Measurements from ENCODE around the gene ZNF775.
A peak's percentile ranks its signal among the peaks of the same experiment; 100 is the strongest.

Gene ZNF775

GRCh38 chr7:150401424-150401790 is 22.3 kb downstream of the ZNF775 start:
- DNase-seq (ENCODE audit: low spot score): no peak

- DNase-seq (ENCODE audit: low spot score): no peak
These were observed 22.9 kb downstream of the ZNF775 start for GRCh38 chr7:150401861-150402631.

- no peak for DNase-seq (ENCODE audit: low spot score)
These were observed 23.7 kb downstream of the ZNF775 start for GRCh38 chr7:150402671-150403321.

- no peak for DNase-seq (ENCODE audit: low spot score)
These were observed 24.4 kb downstream of the ZNF775 start for GRCh38 chr7:150403376-150404171.

- DNase-seq (ENCODE audit: low spot score): no peak
These were observed 25.2 kb downstream of the ZNF775 start for GRCh38 chr7:150404172-150404804.

GRCh38 chr7:150404805-150405583 is 25.9 kb downstream of the ZNF775 start:
- DNase-seq (ENCODE audit: low spot score): peak; percentile 93

- peak; percentile 41 for DNase-seq (ENCODE audit: low spot score)
These were observed 26.6 kb downstream of the ZNF775 start for GRCh38 chr7:150405584-150406311.

GRCh38 chr7:150406312-150406566 is 27.1 kb downstream of the ZNF775 start:
- no peak for DNase-seq (ENCODE audit: low spot score)

GRCh38 chr7:150406567-150407421 is 27.7 kb downstream of the ZNF775 start:
- DNase-seq (ENCODE audit: low spot score): no peak

- no peak for DNase-seq (ENCODE audit: low spot score)
These were observed 28.7 kb downstream of the ZNF775 start for GRCh38 chr7:150407588-150408392.

GRCh38 chr7:150408393-150409299 is 29.5 kb downstream of the ZNF775 start:
- DNase-seq (ENCODE audit: low spot score): no peak

- no peak for DNase-seq (ENCODE audit: low spot score)
These were observed 30.3 kb downstream of the ZNF775 start for GRCh38 chr7:150409300-150410030.

GRCh38 chr7:150410131-150410530 is 31.0 kb downstream of the ZNF775 start:
- no peak for DNase-seq (ENCODE audit: low spot score)

- no peak for DNase-seq (ENCODE audit: low spot score)
These were observed 31.7 kb downstream of the ZNF775 start for GRCh38 chr7:150410680-150411346.

GRCh38 chr7:150411606-150412005 is 32.5 kb downstream of the ZNF775 start:
- no peak for DNase-seq (ENCODE audit: low spot score)

- no peak for DNase-seq (ENCODE audit: low spot score)
These were observed 32.9 kb downstream of the ZNF775 start for GRCh38 chr7:150412016-150412415.
